ENCODE data around the gene BCKDHA. TPM values are rescaled to one million over a fixed set of nuclear protein-coding genes. Genes with fewer than 3 reads are reported as not detected.

BCKDHA gene
- total RNA-seq, 1 experiment from 2014 or later, result 17.7 TPM

GRCh38 chr19:41398598-41398997 lies 980 bp downstream of the BCKDHA start:
- ChIA-PET POLR2A (no interaction called here), RAD21 (ENCODE audit: low non-redundant PET in 1 of 2, low total read pairs in 2 of 2, uncharacterized antibody in 2 of 2, unreplicated experiment in 2 of 2) (no interaction called here), CTCF (no interaction called here)
- no TSS peak for BruUV-seq (replicated peaks)
- peak overlapping the region; percentile 60 to 93 for H3K4me3 ChIP-seq (replicated peaks in 1 of 2; ENCODE audit: low read depth in 1 of 2, low read length in 2 of 2)
- H3K79me2 ChIP-seq (ENCODE audit: insufficient read depth, low read length), result peaks cover 42% of the 10 kb centered on the region
- H3K4me2 ChIP-seq (ENCODE audit: low read length), result peak overlapping the region; percentile 83
- no peaks in the 10 kb centered on the region for H3K9me2 ChIP-seq (ENCODE audit: insufficient read depth)
- H3K9me3 ChIP-seq (ENCODE audit: control insufficient read depth in 1 of 2, insufficient read depth in 1 of 2, low read depth in 1 of 2, low read length in 2 of 2), result no peaks in the 10 kb centered on the region
- DNase-seq (ENCODE audit: low read depth, low spot score) (no peak), ATAC-seq (no peak)
- H3K9ac ChIP-seq (ENCODE audit: low read length), result peak overlapping the region; percentile 92
- intact Hi-C loops (cut with micrococcal nuclease), result no loop called here
- no peak overlapping the region for H2AFZ ChIP-seq (ENCODE audit: low read depth, low read length, poor library complexity, severe bottlenecking)
- no peaks in the 10 kb centered on the region for H3K36me3 ChIP-seq (ENCODE audit: control insufficient read depth in 1 of 2, insufficient read depth in 2 of 2, low read length in 2 of 2)
- no peaks in the 10 kb centered on the region for H4K20me1 ChIP-seq (ENCODE audit: insufficient read depth)
- H3K27ac ChIP-seq (ENCODE audit: low read depth, low read length), result no peak overlapping the region
- H3K4me1 ChIP-seq (ENCODE audit: control insufficient read depth in 1 of 2, insufficient read depth in 2 of 2, low read length in 2 of 2), result peaks cover 12 to 21% of the 10 kb centered on the region in 2 experiments
- no peaks in the 10 kb centered on the region for H3K27me3 ChIP-seq (ENCODE audit: insufficient read depth, low read length)
- TF ChIP-seq SRF (IDR thresholded peaks at IDR 0.05; ENCODE audit: low read depth) (no peak), ATF3 (IDR thresholded peaks at IDR 0.05) (no peak)

GRCh38 chr19:41399091-41399490 lies 1.5 kb downstream of the BCKDHA start:
- peak overlapping the region; percentile 83 for H3K4me2 ChIP-seq (ENCODE audit: low read length)
- peak overlapping the region; percentile 92 for H3K9ac ChIP-seq (ENCODE audit: low read length)
- ChIA-PET RAD21 (ENCODE audit: low non-redundant PET in 1 of 2, low total read pairs in 2 of 2, uncharacterized antibody in 2 of 2, unreplicated experiment in 2 of 2) (no interaction called here), CTCF (no interaction called here), POLR2A (no interaction called here)
- ATAC-seq (no peak), DNase-seq (ENCODE audit: low read depth, low spot score) (no peak)
- H3K4me1 ChIP-seq (ENCODE audit: control insufficient read depth in 1 of 2, insufficient read depth in 2 of 2, low read length in 2 of 2), result peaks cover 12 to 21% of the 10 kb centered on the region in 2 experiments
- no TSS peak for BruUV-seq (replicated peaks)
- peak overlapping the region; percentile 60 to 93 for H3K4me3 ChIP-seq (replicated peaks in 1 of 2; ENCODE audit: low read depth in 1 of 2, low read length in 2 of 2)
- H3K36me3 ChIP-seq (ENCODE audit: control insufficient read depth in 1 of 2, insufficient read depth in 2 of 2, low read length in 2 of 2), result no peaks in the 10 kb centered on the region
- H3K27ac ChIP-seq (ENCODE audit: low read depth, low read length), result no peak overlapping the region
- TF ChIP-seq POLR2AphosphoS5 (IDR thresholded peaks at IDR 0.05; ENCODE audit: low read depth, low read length) (no peak), RAD21 (IDR thresholded peaks at IDR 0.05; ENCODE audit: low read depth) (no peak)
- no peak overlapping the region for H2AFZ ChIP-seq (ENCODE audit: low read depth, low read length, poor library complexity, severe bottlenecking)
- H3K27me3 ChIP-seq (ENCODE audit: insufficient read depth, low read length), result no peaks in the 10 kb centered on the region
- H3K9me2 ChIP-seq (ENCODE audit: insufficient read depth), result no peaks in the 10 kb centered on the region
- no peaks in the 10 kb centered on the region for H3K9me3 ChIP-seq (ENCODE audit: control insufficient read depth in 1 of 2, insufficient read depth in 1 of 2, low read depth in 1 of 2, low read length in 2 of 2)
- no peaks in the 10 kb centered on the region for H4K20me1 ChIP-seq (ENCODE audit: insufficient read depth)
- intact Hi-C loops (cut with micrococcal nuclease), result no loop called here
- peaks cover 42% of the 10 kb centered on the region for H3K79me2 ChIP-seq (ENCODE audit: insufficient read depth, low read length)

Measured in HCT116 (cell line).